ENCODE measurements around the gene PIP4K2C.

Gene PIP4K2C

GRCh38 chr12:57619434-57620244 lies 28.6 kb downstream of the PIP4K2C start:
- Histone ChIP-seq H3K27me3 (ENCODE audit: insufficient read depth, poor library complexity, severe bottlenecking) (peaks cover 58% of the 10 kb centered on the region), H3K27ac (replicated peaks) (no peak overlapping the region), H3K4me3 (replicated peaks; ENCODE audit: insufficient read depth, low read length) (no peak overlapping the region)
- TF ChIP-seq POLR2AphosphoS5 (IDR thresholded peaks at IDR 0.05; ENCODE audit: low read depth) (no peak), SPI1 (IDR thresholded peaks at IDR 0.05; ENCODE audit: borderline replicate concordance, low read depth) (no peak), REST (IDR thresholded peaks at IDR 0.05; ENCODE audit: insufficient replicate concordance, low read depth) (no peak), GABPA (IDR thresholded peaks at IDR 0.05; ENCODE audit: low read depth) (no peak)
- TF ChIP-seq, protein P1, sequence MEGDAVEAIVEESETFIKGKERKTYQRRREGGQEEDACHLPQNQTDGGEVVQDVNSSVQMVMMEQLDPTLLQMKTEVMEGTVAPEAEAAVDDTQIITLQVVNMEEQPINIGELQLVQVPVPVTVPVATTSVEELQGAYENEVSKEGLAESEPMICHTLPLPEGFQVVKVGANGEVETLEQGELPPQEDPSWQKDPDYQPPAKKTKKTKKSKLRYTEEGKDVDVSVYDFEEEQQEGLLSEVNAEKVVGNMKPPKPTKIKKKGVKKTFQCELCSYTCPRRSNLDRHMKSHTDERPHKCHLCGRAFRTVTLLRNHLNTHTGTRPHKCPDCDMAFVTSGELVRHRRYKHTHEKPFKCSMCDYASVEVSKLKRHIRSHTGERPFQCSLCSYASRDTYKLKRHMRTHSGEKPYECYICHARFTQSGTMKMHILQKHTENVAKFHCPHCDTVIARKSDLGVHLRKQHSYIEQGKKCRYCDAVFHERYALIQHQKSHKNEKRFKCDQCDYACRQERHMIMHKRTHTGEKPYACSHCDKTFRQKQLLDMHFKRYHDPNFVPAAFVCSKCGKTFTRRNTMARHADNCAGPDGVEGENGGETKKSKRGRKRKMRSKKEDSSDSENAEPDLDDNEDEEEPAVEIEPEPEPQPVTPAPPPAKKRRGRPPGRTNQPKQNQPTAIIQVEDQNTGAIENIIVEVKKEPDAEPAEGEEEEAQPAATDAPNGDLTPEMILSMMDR (IDR thresholded peaks at IDR 0.05; ENCODE audit: insufficient read depth, low read length) = no peak
- no peak for DNase-seq (ENCODE audit: low read depth in 1 of 2, low spot score in 1 of 2)

GRCh38 chr12:57620245-57620935 lies 29.4 kb downstream of the PIP4K2C start:
- Histone ChIP-seq H3K4me3 (replicated peaks; ENCODE audit: insufficient read depth, low read length) (no peak overlapping the region), H3K27ac (replicated peaks) (no peak overlapping the region), H3K27me3 (ENCODE audit: insufficient read depth, poor library complexity, severe bottlenecking) (peaks cover 54% of the 10 kb centered on the region)
- TF ChIP-seq GABPA (IDR thresholded peaks at IDR 0.05; ENCODE audit: low read depth) = no peak
- TF ChIP-seq REST (IDR thresholded peaks at IDR 0.05; ENCODE audit: insufficient replicate concordance, low read depth) = no peak
- no peak for TF ChIP-seq SPI1 (IDR thresholded peaks at IDR 0.05; ENCODE audit: borderline replicate concordance, low read depth)
- TF ChIP-seq, protein P1 (IDR thresholded peaks at IDR 0.05; ENCODE audit: insufficient read depth, low read length) = no peak
- TF ChIP-seq POLR2AphosphoS5 (IDR thresholded peaks at IDR 0.05; ENCODE audit: low read depth) = no peak
- DNase-seq (ENCODE audit: low read depth in 1 of 2, low spot score in 1 of 2) = no peak

GRCh38 chr12:57620936-57621496 lies 30.0 kb downstream of the PIP4K2C start:
- Histone ChIP-seq H3K4me3 (replicated peaks; ENCODE audit: insufficient read depth, low read length) (peak overlapping the region; percentile 24), H3K27ac (replicated peaks) (no peak overlapping the region), H3K27me3 (ENCODE audit: insufficient read depth, poor library complexity, severe bottlenecking) (peaks cover 60% of the 10 kb centered on the region)
- peak in 1 of 2 experiments; percentile 25 for DNase-seq (ENCODE audit: low read depth in 1 of 2, low spot score in 1 of 2)
- TF ChIP-seq GABPA (IDR thresholded peaks at IDR 0.05; ENCODE audit: low read depth) = no peak
- TF ChIP-seq REST (IDR thresholded peaks at IDR 0.05; ENCODE audit: insufficient replicate concordance, low read depth) = peak; percentile 21
- TF ChIP-seq SPI1 (IDR thresholded peaks at IDR 0.05; ENCODE audit: borderline replicate concordance, low read depth) = no peak
